Measurements from ENCODE around the gene ZNF443. TPM values are rescaled to one million over a fixed set of nuclear protein-coding genes. Genes with fewer than 3 reads are reported as not detected.
A peak's percentile ranks its signal among the peaks of the same experiment; 100 is the strongest.
"Not testable (repeated sequence)": the region's sequence is repeated elsewhere in the genome, so short reads cannot be mapped to it uniquely, and the experiment has no call there.

The ZNF443 gene
- 9.4 TPM in 2 replicates for total RNA-seq (2021)
- long read RNA-seq, transcript ZNF443-201 (4 exons, 2,663 nt): major isoform, 75 of 91 reads
- long read RNA-seq, partial matches to known transcripts: 5 of 91 reads
- long read RNA-seq, other reads (novel, unspliced or antisense): 11 of 91 reads

GRCh38 chr19:12440541-12441316, at the start of gene ZNF443:
Gene ZNF443, minus strand, starts transcription at chr19:12441021. Its CDS starts 107 bp downstream, at chr19:12440914.
- no peak within 1 kb of the TSS for H2BK120ac ChIP-seq (ENCODE audit: low read depth, low read length, poor library complexity, severe bottlenecking)
- no peak within 1 kb of the TSS for H3K4ac ChIP-seq (ENCODE audit: low read depth, low read length)
- peak within 1 kb of the TSS; percentile 88 for H3K4me2 ChIP-seq (ENCODE audit: insufficient read depth, insufficient read length, low read length)
- peak within 1 kb of the TSS; percentile 75; the same call in 1 of the 2 replicates for H3K14ac ChIP-seq (ENCODE audit: insufficient read depth, low read length)
- no peak within 1 kb of the TSS for H3K27ac ChIP-seq (ENCODE audit: insufficient read length, low read depth, low read length)
- peaks cover 26 to 30% of the 10 kb centered on the region in 2 experiments for H3K9me3 Mint-ChIP-seq
- no peak within 1 kb of the TSS for H2BK5ac ChIP-seq (ENCODE audit: insufficient read length, low read length)
- WGBS (ENCODE audit: extremely low coverage, insufficient read length, low lambda C conversion rate): no CpG with 5 or more reads among the region's 59 CpGs
- H3K23ac ChIP-seq (ENCODE audit: insufficient read length, low read depth, low read length): no peak within 1 kb of the TSS
- peaks cover 3 to 16% (median 9%) of the 10 kb centered on the region in 3 experiments for H3K36me3 Mint-ChIP-seq (ENCODE audit: insufficient read depth in 1 of 3, low read depth in 3 of 3)
- H2AK5ac ChIP-seq (ENCODE audit: insufficient read length, low read length): no peak within 1 kb of the TSS
- H3K18ac ChIP-seq (ENCODE audit: insufficient read length, low read depth, low read length): no peak within 1 kb of the TSS
- peak; percentile 99 for DNase-seq
- H2AFZ ChIP-seq (ENCODE audit: low read length): no peak within 1 kb of the TSS
- H3K4me1 ChIP-seq (ENCODE audit: insufficient read depth, low read length): no peaks in the 10 kb centered on the region; the same call in 1 of the 2 replicates
- no peak within 1 kb of the TSS for H2BK20ac ChIP-seq (ENCODE audit: low read depth, low read length, poor library complexity, severe bottlenecking)
- H3K4me3 Mint-ChIP-seq: peak within 1 kb of the TSS; percentile 94 to 99
- no peak within 1 kb of the TSS for H4K91ac ChIP-seq (ENCODE audit: insufficient read length, low read depth, low read length)
- H3K27ac Mint-ChIP-seq: peak within 1 kb of the TSS; percentile 97 to 99 (median 97)
- no peak within 1 kb of the TSS for H3T11ph ChIP-seq (ENCODE audit: low read length)
- no peaks in the 10 kb centered on the region; the same call in 1 of the 2 replicates for H3K79me2 ChIP-seq (ENCODE audit: insufficient read depth, low read length)
- peaks cover 6% of the 10 kb centered on the region for H3K27me3 Mint-ChIP-seq (ENCODE audit: low read depth)
- H3K9me3 ChIP-seq (ENCODE audit: control insufficient read depth, low read depth, low read length): no peaks in the 10 kb centered on the region
- H2BK12ac ChIP-seq (ENCODE audit: insufficient read length, low read depth, low read length): no peak within 1 kb of the TSS
- H4K8ac ChIP-seq (replicated peaks; ENCODE audit: insufficient read length, low read depth, low read length): no peak within 1 kb of the TSS
- peak within 1 kb of the TSS; percentile 70 for H3K9ac ChIP-seq (ENCODE audit: extremely low read depth, insufficient read length, low read length)
- no peak; the same call in 1 of the 3 replicates for TF ChIP-seq CTCF (conservative IDR thresholded peaks at IDR 0.05)
- H3K56ac ChIP-seq (ENCODE audit: insufficient read length, low read depth, low read length): no peak within 1 kb of the TSS
- no peak within 1 kb of the TSS for H4K5ac ChIP-seq (ENCODE audit: insufficient read length, low read depth, low read length)
- no peaks in the 10 kb centered on the region for H3K27me3 ChIP-seq (ENCODE audit: insufficient read depth, low read length)
- no peaks in the 10 kb centered on the region for H4K20me1 ChIP-seq (ENCODE audit: control insufficient read depth, insufficient read depth, insufficient read length)
- no peaks in the 10 kb centered on the region for H3K79me1 ChIP-seq (ENCODE audit: insufficient read depth, low read depth, low read length, poor library complexity, severe bottlenecking)
- H3K23me2 ChIP-seq (ENCODE audit: insufficient read length, low read depth, low read length, poor library complexity, severe bottlenecking): peaks cover 3% of the 10 kb centered on the region
- no peak within 1 kb of the TSS for H2BK15ac ChIP-seq (ENCODE audit: low read depth, low read length)
- peaks cover 4 to 11% of the 10 kb centered on the region in 2 experiments; a peak in 3 of 4 replicates for H3K4me1 Mint-ChIP-seq

- not testable (repeated sequence) for H3K4me2 ChIP-seq (ENCODE audit: insufficient read depth, insufficient read length, low read length); H3K79me1 ChIP-seq (ENCODE audit: insufficient read depth, low read depth, low read length, poor library complexity, severe bottlenecking); H3K27ac ChIP-seq (ENCODE audit: insufficient read length, low read depth, low read length); H2BK15ac ChIP-seq (ENCODE audit: low read depth, low read length); H4K20me1 ChIP-seq (ENCODE audit: control insufficient read depth, insufficient read depth, insufficient read length); H4K91ac ChIP-seq (ENCODE audit: insufficient read length, low read depth, low read length); H4K8ac ChIP-seq (replicated peaks; ENCODE audit: insufficient read length, low read depth, low read length); H2BK120ac ChIP-seq (ENCODE audit: low read depth, low read length, poor library complexity, severe bottlenecking); H4K5ac ChIP-seq (ENCODE audit: insufficient read length, low read depth, low read length); H3K9ac ChIP-seq (ENCODE audit: extremely low read depth, insufficient read length, low read length); H2AFZ ChIP-seq (ENCODE audit: low read length); H3K36me3 Mint-ChIP-seq (ENCODE audit: insufficient read depth in 1 of 3, low read depth in 3 of 3); H3K27me3 ChIP-seq (ENCODE audit: insufficient read depth, low read length); H3K9me3 Mint-ChIP-seq; H2AK5ac ChIP-seq (ENCODE audit: insufficient read length, low read length); H3K56ac ChIP-seq (ENCODE audit: insufficient read length, low read depth, low read length); H3K27ac Mint-ChIP-seq; DNase-seq; H3T11ph ChIP-seq (ENCODE audit: low read length); H3K18ac ChIP-seq (ENCODE audit: insufficient read length, low read depth, low read length); H3K4me3 Mint-ChIP-seq; H3K4me1 ChIP-seq (ENCODE audit: insufficient read depth, low read length); H2BK5ac ChIP-seq (ENCODE audit: insufficient read length, low read length); H3K79me2 ChIP-seq (ENCODE audit: insufficient read depth, low read length); H2BK20ac ChIP-seq (ENCODE audit: low read depth, low read length, poor library complexity, severe bottlenecking); H2BK12ac ChIP-seq (ENCODE audit: insufficient read length, low read depth, low read length); H3K4ac ChIP-seq (ENCODE audit: low read depth, low read length); H3K14ac ChIP-seq (ENCODE audit: insufficient read depth, low read length); H3K9me3 ChIP-seq (ENCODE audit: control insufficient read depth, low read depth, low read length); H3K23ac ChIP-seq (ENCODE audit: insufficient read length, low read depth, low read length)
- peaks cover 13 to 19% of the 10 kb centered on the region in 2 experiments for H3K4me1 Mint-ChIP-seq
- peaks cover 11% of the 10 kb centered on the region for H3K27me3 Mint-ChIP-seq (ENCODE audit: low read depth)
- H3K23me2 ChIP-seq (ENCODE audit: insufficient read length, low read depth, low read length, poor library complexity, severe bottlenecking): peaks cover 10% of the 10 kb centered on the region
- WGBS (ENCODE audit: extremely low coverage, insufficient read length, low lambda C conversion rate): no CpG with 5 or more reads among the region's 1 CpG
Observed at GRCh38 chr19:12486265-12486783, 45.5 kb upstream of the ZNF443 start.

Measured in H9 (cell line).